Measurements from ENCODE around the gene TMEM100.

The TMEM100 gene

GRCh38 chr17:55717898-55718735, 4.5 kb downstream of the TMEM100 start:
- peak; percentile 63 for DNase-seq (ENCODE audit: low spot score)

GRCh38 chr17:55717432-55717831, 5.2 kb downstream of the TMEM100 start:
- no peak for DNase-seq (ENCODE audit: low spot score)

- no peak for DNase-seq (ENCODE audit: low spot score)
Observed at GRCh38 chr17:55710829-55711496, 11.7 kb downstream of the TMEM100 start.

GRCh38 chr17:55710410-55710809, 12.3 kb downstream of the TMEM100 start:
- no peak for DNase-seq (ENCODE audit: low spot score)

- no peak for DNase-seq (ENCODE audit: low spot score)
Observed at GRCh38 chr17:55709984-55710383, 12.7 kb downstream of the TMEM100 start.

- no peak for DNase-seq (ENCODE audit: low spot score)
Observed at GRCh38 chr17:55709440-55709839, 13.2 kb downstream of the TMEM100 start.

- no peak for DNase-seq (ENCODE audit: low spot score)
Observed at GRCh38 chr17:55708175-55708974, 14.3 kb downstream of the TMEM100 start.

- DNase-seq (ENCODE audit: low spot score): no peak
Observed at GRCh38 chr17:55706808-55707773, 15.6 kb downstream of the TMEM100 start.

- DNase-seq (ENCODE audit: low spot score): peak; percentile 8
Observed at GRCh38 chr17:55705847-55706246, 16.8 kb downstream of the TMEM100 start.

- DNase-seq (ENCODE audit: low spot score): no peak
Observed at GRCh38 chr17:55704401-55704800, 18.3 kb downstream of the TMEM100 start.

GRCh38 chr17:55702150-55702549, 20.5 kb downstream of the TMEM100 start:
- DNase-seq (ENCODE audit: low spot score): no peak

GRCh38 chr17:55699181-55699860, 23.3 kb downstream of the TMEM100 start:
- no peak for DNase-seq (ENCODE audit: low spot score)

- DNase-seq (ENCODE audit: low spot score): no peak
Observed at GRCh38 chr17:55694286-55694910, 28.3 kb downstream of the TMEM100 start.

- no peak for DNase-seq (ENCODE audit: low spot score)
Observed at GRCh38 chr17:55693254-55694216, 29.1 kb downstream of the TMEM100 start.

GRCh38 chr17:55692276-55692675, 30.4 kb downstream of the TMEM100 start:
- DNase-seq (ENCODE audit: low spot score): no peak

GRCh38 chr17:55691666-55692065, 31.0 kb downstream of the TMEM100 start:
- no peak for DNase-seq (ENCODE audit: low spot score)

GRCh38 chr17:55690105-55690508, 32.6 kb downstream of the TMEM100 start:
- DNase-seq (ENCODE audit: low spot score): no peak

GRCh38 chr17:55689672-55690071, 33.0 kb downstream of the TMEM100 start:
- no peak for DNase-seq (ENCODE audit: low spot score)

- no peak for DNase-seq (ENCODE audit: low spot score)
Observed at GRCh38 chr17:55688057-55688456, 34.6 kb downstream of the TMEM100 start.

All from kidney capillary endothelial cell (primary cell).